ENCODE data around the gene MSL3B.

MSL3B gene

DNA sequence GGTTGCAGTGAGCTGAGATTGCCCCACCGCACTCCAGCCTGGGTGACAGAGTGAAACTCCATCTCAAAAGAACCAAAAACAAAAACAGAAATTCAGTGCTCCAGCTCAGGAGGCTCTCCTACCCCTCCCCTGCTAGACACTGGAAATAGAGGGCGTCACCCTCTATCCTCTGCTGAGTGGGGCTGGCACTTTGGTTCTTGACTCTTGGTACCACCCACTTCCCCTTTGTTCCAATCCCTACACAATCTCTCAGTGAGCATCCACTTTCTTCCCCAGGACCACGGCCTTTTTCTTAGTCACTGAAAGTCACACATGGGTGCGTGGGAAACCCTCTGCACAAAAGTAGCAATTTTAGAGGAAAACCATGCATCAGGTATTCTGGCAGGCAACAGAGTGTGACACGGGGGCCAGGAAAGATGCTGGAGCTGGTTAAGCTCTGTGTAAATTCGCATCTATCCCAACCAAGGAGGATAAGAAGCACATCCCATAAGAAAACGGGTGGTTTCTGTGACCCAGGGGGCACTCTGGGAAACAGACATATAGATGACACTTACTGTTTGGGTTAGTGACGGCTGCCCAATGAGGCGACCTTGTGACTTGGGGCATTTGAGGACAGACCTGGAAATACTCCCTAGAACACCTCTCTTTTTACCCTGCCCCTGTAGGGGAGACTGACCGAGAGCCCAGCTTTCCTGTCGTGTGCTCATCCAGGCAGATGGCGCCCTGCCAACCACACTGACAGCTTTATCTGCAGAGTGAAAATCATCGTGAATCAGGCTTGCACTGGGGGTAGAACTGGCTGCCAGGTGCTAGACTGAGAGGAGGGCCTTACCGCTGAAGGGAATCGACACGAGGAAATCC, 21.6 kb downstream of the MSL3B start:
- no peak overlapping the region for H3K4me3 ChIP-seq (ENCODE audit: low read length)
- DNase-seq (ENCODE audit: low read depth): no peak

DNA sequence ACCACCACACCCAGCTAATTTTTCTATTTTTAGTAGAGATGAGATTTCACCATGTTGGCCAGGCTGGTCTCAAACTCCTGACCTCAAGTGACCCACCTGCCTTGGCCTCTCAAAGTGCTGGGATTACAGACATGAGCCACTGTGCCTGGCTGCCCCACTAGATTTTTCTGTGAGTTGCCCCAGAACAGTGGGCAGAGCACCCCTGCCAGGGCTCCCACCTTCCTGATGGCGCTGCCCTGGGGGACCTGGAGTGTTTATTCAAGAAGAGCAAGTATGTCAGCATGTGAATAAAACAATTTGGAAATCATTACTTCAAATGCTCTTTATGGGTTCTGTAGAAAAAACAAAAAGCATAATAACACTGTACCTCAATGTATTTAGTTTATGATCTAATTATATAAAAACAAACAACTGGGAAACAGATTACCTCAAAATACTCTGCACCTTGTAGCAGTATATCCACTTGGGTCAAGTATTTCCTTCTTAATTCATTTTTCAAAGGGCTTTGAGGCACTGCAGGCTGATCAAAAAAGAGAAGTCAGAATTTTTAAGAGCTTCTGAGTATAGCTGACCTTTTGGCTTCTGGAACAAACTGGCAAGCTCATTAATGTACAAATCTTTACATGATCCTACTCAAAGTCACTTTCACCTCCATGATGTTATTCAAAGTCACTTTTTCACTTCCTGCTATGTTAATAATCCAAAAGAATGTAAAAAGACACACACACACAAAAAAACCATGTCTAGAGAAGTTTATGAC, 22.7 kb downstream of the MSL3B start:
- TF ChIP-seq, protein P1, sequence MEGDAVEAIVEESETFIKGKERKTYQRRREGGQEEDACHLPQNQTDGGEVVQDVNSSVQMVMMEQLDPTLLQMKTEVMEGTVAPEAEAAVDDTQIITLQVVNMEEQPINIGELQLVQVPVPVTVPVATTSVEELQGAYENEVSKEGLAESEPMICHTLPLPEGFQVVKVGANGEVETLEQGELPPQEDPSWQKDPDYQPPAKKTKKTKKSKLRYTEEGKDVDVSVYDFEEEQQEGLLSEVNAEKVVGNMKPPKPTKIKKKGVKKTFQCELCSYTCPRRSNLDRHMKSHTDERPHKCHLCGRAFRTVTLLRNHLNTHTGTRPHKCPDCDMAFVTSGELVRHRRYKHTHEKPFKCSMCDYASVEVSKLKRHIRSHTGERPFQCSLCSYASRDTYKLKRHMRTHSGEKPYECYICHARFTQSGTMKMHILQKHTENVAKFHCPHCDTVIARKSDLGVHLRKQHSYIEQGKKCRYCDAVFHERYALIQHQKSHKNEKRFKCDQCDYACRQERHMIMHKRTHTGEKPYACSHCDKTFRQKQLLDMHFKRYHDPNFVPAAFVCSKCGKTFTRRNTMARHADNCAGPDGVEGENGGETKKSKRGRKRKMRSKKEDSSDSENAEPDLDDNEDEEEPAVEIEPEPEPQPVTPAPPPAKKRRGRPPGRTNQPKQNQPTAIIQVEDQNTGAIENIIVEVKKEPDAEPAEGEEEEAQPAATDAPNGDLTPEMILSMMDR (conservative IDR thresholded peaks at IDR 0.05; ENCODE audit: low read length): no peak
- H3K4me3 ChIP-seq (ENCODE audit: low read length): no peak overlapping the region
- DNase-seq (ENCODE audit: low read depth): no peak

More for the DNA sequence above, 21.6 kb downstream of the MSL3B start:
- TF ChIP-seq, protein P1 (conservative IDR thresholded peaks at IDR 0.05; ENCODE audit: low read length): no peak

DNA sequence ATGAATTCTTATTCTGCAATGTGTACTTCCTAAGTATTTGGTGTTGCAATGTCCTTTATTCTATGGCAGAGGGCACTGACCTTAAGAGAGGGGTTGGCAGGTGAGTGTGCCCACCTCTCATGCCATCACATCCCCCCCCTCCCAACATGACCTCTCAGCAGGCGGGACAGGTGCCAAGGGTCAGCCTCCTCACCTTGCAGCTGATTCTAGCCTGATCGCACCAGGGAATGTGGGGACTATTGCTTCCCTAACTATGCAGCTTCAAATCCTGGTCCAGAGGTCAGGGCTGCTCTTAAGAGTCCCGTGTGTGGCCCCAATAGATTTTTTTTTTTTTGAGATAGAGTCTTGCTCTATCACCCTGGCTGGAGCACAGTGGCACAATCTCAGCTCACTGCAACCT, 23.4 kb downstream of the MSL3B start:
- H3K4me3 ChIP-seq (ENCODE audit: low read length): no peak overlapping the region
- TF ChIP-seq, protein P1 (conservative IDR thresholded peaks at IDR 0.05; ENCODE audit: low read length): no peak
- DNase-seq (ENCODE audit: low read depth): no peak

DNA sequence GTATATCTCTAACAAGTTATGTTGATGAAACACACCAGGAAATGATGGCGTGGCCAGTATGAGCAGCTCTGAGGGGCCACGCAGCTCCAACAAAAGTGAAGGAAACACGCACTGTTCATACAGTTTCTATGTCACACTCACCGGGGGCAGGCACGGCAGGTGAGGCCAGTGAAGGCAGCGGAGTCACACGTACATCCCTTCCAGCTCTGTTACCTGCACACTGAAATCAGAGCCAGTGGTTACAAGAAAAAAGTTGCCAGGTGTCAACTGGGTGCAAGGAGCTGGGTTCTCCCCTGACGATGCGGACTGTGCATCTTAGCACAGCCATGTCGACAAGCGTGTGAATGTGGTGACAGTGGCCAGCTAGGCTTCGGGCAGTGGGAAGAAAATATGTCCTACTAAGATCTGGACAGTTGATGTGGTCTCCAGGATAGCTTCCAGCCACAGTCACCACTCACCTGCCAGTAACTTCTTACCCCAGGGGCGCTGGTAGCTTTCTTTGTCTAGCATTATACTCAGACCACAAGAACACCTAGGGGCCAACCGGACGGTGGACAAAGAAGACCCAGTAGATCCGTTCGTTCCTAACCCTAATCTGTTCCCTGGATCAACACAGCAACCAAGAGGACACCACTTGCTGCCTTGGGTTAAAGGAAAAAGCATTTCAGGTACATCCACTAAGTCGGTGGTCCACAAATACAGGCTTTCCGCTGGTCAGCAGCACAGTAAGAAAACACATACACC, 23.9 kb downstream of the MSL3B start:
- TF ChIP-seq, protein P1 (conservative IDR thresholded peaks at IDR 0.05; ENCODE audit: low read length): no peak
- no peak for DNase-seq (ENCODE audit: low read depth)

DNA sequence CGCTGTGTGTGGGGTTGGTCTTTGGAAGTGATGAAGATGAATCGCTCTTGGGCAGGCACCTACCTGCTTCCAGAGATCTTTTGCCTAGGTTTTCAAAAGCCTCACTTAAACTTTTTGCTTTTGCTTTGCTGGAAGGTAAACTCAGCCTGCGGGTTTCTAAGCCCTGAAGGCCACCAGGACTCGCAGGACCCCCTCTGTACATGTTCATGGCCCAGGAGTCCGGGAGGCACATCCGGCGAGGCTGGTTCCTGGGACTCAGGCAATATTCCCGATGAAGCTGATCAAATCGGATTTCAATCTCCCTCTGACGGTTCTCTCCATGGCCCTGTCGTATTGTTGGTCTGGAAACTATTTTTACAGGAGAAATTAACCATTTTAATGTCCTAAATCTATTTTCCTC, 27.0 kb downstream of the MSL3B start:
- no peak overlapping the region for H3K4me3 ChIP-seq (ENCODE audit: low read length)
- no peak for DNase-seq (ENCODE audit: low read depth)
- TF ChIP-seq, protein P1 (conservative IDR thresholded peaks at IDR 0.05; ENCODE audit: low read length): no peak

More for the DNA sequence above, 23.9 kb downstream of the MSL3B start:
- H3K4me3 ChIP-seq (ENCODE audit: low read length): no peak overlapping the region

DNA sequence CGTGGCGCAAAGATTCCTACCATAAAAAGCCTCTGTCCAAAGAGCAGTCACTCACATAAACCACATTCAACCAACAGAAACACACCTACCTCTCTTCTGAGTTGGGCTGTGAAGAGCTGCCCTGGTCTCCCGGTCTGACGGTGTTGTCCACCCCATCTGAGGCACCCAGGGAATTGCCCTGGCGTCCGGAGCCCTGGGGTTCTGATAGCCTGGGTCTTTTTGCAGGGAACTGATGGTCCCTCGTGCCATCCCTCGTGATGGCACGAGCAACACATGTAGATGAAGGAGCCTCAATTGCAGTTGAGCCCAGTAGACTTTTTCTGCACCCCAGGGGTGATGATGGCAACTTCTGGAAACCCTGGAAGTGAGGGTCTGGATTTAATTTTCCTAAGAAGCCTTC, 27.7 kb downstream of the MSL3B start:
- TF ChIP-seq, protein P1 (conservative IDR thresholded peaks at IDR 0.05; ENCODE audit: low read length): no peak
- no peak overlapping the region for H3K4me3 ChIP-seq (ENCODE audit: low read length)

More for the DNA sequence above, 27.7 kb downstream of the MSL3B start:
- no peak for DNase-seq (ENCODE audit: low read depth)
